ENCODE measurements around the gene PLEKHM3. TPM values are rescaled to one million over a fixed set of nuclear protein-coding genes. Genes with fewer than 3 reads are reported as not detected.
A peak's percentile ranks its signal among the peaks of the same experiment; 100 is the strongest.

Gene PLEKHM3
- total and polyA plus RNA-seq, 7 donors, result 1.2 to 47.9 (median 29.1) TPM

GRCh38 chr2:207930747-207931146, 94.6 kb downstream of the PLEKHM3 start:
- Histone ChIP-seq H3K4me1 (peaks cover 0 to 85% (median 63%) of the 10 kb centered on the region in 4 donors), H3K4me3 (peak overlapping the region; percentile 8 to 37 (median 16)), H3K27ac (peak overlapping the region in 3 of 4 donors; percentile 65 to 85 (median 82)), H3K36me3 (no peaks in the 10 kb centered on the region), H3K9me3 (no peaks in the 10 kb centered on the region), H3K27me3 (no peaks in the 10 kb centered on the region)
- no peak for TF ChIP-seq POLR2A (IDR thresholded peaks at IDR 0.05)
- TF ChIP-seq POLR2AphosphoS5 (IDR thresholded peaks at IDR 0.05), result peak in 2 of 4 donors; percentile 28 to 58
- TF ChIP-seq EP300 (IDR thresholded peaks at IDR 0.05), result peak in 1 of 4 donors; percentile 5
- TF ChIP-seq, protein P1, sequence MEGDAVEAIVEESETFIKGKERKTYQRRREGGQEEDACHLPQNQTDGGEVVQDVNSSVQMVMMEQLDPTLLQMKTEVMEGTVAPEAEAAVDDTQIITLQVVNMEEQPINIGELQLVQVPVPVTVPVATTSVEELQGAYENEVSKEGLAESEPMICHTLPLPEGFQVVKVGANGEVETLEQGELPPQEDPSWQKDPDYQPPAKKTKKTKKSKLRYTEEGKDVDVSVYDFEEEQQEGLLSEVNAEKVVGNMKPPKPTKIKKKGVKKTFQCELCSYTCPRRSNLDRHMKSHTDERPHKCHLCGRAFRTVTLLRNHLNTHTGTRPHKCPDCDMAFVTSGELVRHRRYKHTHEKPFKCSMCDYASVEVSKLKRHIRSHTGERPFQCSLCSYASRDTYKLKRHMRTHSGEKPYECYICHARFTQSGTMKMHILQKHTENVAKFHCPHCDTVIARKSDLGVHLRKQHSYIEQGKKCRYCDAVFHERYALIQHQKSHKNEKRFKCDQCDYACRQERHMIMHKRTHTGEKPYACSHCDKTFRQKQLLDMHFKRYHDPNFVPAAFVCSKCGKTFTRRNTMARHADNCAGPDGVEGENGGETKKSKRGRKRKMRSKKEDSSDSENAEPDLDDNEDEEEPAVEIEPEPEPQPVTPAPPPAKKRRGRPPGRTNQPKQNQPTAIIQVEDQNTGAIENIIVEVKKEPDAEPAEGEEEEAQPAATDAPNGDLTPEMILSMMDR (IDR thresholded peaks at IDR 0.05), result no peak
- peak; percentile 73 for DNase-seq
- 20 to 71% methylated on average over 29 of the region's 29 CpGs for WGBS, 2 donors
- intact Hi-C loops (cut with DNase I), result loop anchor here (2.0 to 5.0 kb wide), 2 partner anchors 37 to 162 kb away; partner anchors contain the start of gene FZD5

DNA sequence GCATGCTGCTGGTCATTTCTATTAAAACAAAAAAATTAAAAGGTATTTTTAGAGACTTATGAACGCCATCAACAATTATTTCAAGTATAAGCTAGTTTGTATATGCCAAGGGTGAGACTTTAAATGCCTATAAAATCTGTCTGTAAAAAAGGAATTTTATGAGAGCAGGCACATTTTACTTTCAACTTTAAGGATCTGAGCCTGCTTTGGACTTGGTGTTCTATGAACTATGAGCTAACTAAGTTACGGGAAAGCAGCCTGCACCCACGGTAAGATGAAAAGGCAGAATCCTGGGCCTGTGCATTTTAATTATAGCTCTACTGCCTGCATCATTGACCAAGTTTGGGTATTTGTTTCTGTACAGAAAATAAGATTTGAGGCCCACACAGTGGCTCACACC, 95.4 kb downstream of the PLEKHM3 start:
- intact Hi-C loops (cut with DNase I), result loop anchor here (2.0 to 5.0 kb wide), 2 partner anchors 37 to 161 kb away; partner anchors contain the start of gene FZD5
- Histone ChIP-seq H3K9me3 (no peaks in the 10 kb centered on the region), H3K4me1 (peaks cover 0 to 85% (median 65%) of the 10 kb centered on the region in 4 donors), H3K27ac (peak overlapping the region in 3 of 4 donors; percentile 65 to 85 (median 82)), H3K27me3 (no peaks in the 10 kb centered on the region), H3K36me3 (no peaks in the 10 kb centered on the region), H3K4me3 (no peak overlapping the region)
- TF ChIP-seq POLR2AphosphoS5 (IDR thresholded peaks at IDR 0.05) (peak; percentile 36 to 68 (median 48)), EP300 (IDR thresholded peaks at IDR 0.05) (peak; percentile 31 to 79 (median 62)), POLR2A (IDR thresholded peaks at IDR 0.05) (no peak)
- TF ChIP-seq, protein P1 (IDR thresholded peaks at IDR 0.05), result no peak
- DNase-seq, result no peak
- 26 to 79% methylated on average over 3 of the region's 3 CpGs for WGBS, 2 donors

DNA sequence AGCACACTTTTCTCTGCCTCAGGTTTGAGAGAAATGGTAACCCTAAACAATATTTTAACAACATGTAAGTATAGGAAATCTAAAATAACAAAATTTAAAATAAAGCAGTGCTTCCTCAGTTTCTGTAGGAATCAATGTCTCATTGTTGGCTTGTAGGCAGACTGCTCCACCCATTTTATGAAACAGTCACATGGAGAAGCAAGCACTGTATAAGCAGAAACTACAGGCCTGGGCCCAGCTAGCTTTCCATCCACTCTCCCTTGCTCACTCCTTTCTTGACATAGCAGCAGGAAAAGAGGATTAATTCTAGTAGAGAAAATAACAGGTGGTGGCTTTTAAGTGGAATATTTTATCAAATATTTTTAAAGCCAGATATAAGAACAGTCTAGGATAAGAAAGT, 97.2 kb downstream of the PLEKHM3 start:
- intact Hi-C loops (cut with DNase I), result no loop called here
- no peak for TF ChIP-seq POLR2A (IDR thresholded peaks at IDR 0.05)
- TF ChIP-seq, protein P1 (IDR thresholded peaks at IDR 0.05), result no peak
- TF ChIP-seq POLR2AphosphoS5 (IDR thresholded peaks at IDR 0.05), result no peak
- TF ChIP-seq EP300 (IDR thresholded peaks at IDR 0.05), result no peak
- Histone ChIP-seq H3K4me1 (peaks cover 0 to 73% (median 60%) of the 10 kb centered on the region in 4 donors), H3K36me3 (no peaks in the 10 kb centered on the region), H3K4me3 (no peak overlapping the region), H3K9me3 (no peaks in the 10 kb centered on the region), H3K27ac (peak overlapping the region in 3 of 4 donors; percentile 65 to 85 (median 82)), H3K27me3 (no peaks in the 10 kb centered on the region)
- no peak for DNase-seq

GRCh38 chr2:207926989-207927300, 98.4 kb downstream of the PLEKHM3 start:
- no peaks in the 10 kb centered on the region for H3K9me3 ChIP-seq
- H3K4me3 ChIP-seq, result peak overlapping the region in 2 of 4 donors; percentile 3 to 15
- no peak for DNase-seq
- H3K27me3 ChIP-seq, result no peaks in the 10 kb centered on the region
- no peak for TF ChIP-seq POLR2AphosphoS5 (IDR thresholded peaks at IDR 0.05)
- TF ChIP-seq, protein P1 (IDR thresholded peaks at IDR 0.05), result no peak
- no peak for TF ChIP-seq EP300 (IDR thresholded peaks at IDR 0.05)
- TF ChIP-seq POLR2A (IDR thresholded peaks at IDR 0.05), result no peak
- peaks cover 0 to 64% (median 55%) of the 10 kb centered on the region in 4 donors for H3K4me1 ChIP-seq
- peak overlapping the region; percentile 65 to 85 (median 77) for H3K27ac ChIP-seq
- intact Hi-C loops (cut with DNase I), result loop anchor here (1.0 kb wide), 1 partner anchor 101 kb away; no protein-coding TSS in a partner anchor
- H3K36me3 ChIP-seq, result no peaks in the 10 kb centered on the region
- 60 to 69% methylated on average over 4 of the region's 4 CpGs for WGBS, 2 donors
